ENCODE results near the gene ATP8A2. TPM values are rescaled to one million over a fixed set of nuclear protein-coding genes. Genes with fewer than 3 reads are reported as not detected.

ATP8A2 gene
- polyA plus RNA-seq, 12 donors = 1.3 to 3.3 (median 2.4) TPM; not detected in 1

DNA sequence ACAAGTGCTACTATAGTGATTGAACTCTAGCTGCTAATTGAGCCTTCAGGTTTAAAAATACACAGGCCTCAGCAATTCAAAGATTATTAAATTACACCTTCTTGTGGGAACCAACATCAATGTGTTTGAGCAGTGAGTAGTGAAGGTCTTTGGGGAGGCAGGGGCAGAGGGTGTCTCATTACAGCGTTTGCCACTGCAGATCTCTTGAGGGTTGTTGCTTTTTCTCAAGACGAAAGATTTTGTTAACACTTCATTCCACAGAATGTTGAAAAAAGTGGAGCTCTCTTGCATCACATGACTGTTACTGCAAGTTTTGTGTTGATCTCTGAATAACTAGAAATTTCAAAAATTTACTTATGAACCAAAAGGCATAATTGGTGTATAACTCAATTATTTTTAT is 253.6 kb downstream of the ATP8A2 start:
- no peak for DNase-seq

DNA sequence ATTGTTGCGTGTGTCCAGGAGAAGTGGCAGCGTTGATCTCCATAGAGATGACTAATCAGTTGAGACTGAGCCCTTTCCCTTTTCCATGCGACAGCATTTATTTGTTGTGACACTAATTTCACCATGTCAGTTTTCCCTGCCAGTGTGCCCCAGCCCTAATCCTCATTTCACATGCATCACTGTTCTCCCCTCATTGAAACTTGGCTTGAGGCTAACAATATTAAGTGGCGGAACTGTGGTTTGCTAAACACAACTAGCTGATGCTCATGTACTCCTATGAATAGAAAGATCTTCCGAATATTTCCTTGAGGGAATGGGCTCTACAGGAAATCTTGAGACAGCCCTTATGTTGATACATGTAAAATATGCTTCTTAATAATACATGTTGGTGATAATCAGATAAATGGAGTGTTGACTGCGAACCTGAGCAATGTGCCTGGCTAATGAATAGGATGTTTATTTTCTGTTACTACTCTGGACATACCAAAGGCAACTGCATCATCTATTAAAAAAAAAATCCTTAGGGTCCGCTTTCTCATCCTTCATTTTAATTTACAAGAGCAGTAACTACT is 258.6 kb downstream of the ATP8A2 start:
- no peak for DNase-seq

- DNase-seq = no peak
Observed at GRCh38 chr13:25632166-25632888, 260.6 kb downstream of the ATP8A2 start.

- DNase-seq = no peak
Observed at GRCh38 chr13:25633093-25633492, 261.3 kb downstream of the ATP8A2 start.

DNA sequence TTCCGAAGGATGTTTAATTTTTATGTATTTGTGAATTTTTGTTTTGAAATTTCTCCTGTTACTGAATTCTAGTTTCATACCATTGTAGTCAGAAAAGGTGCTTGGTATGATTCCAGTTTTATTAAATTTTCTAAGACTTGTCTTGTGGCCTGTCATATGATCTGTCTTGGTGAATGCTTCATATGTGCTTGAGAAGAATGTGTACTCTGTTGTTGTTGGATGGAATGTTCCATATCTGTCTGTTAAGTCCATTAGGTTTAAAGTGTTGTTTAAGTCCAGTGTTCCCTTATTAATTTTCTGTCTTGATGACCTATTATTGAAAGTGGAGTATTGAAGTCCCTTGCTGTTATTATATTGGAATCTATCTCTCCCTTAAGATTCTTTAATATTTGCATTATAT is 273.9 kb downstream of the ATP8A2 start:
- no peak for DNase-seq

GRCh38 chr13:25649001-25649633 is 277.3 kb downstream of the ATP8A2 start:
- DNase-seq = no peak

DNA sequence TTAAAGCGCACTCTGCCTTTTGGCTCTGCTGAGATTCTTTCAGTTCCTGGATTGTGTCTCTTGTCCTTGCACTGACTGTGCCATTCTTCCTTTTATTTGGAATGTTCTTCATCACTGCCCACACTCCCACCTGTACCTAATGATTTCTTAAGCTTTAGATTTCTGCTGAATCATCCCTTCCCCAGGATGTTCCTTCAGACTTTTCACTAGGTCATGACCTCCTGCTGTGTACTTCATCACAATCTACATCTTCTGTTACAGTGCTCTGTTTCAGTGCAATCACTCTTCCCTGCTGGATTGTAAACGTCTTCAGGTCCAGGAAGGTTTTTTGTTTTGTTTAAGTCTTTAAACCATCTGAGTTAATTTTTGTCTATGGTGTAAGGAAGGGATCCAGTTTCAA is 281.0 kb downstream of the ATP8A2 start:
- DNase-seq = no peak

GRCh38 chr13:25654322-25654721 is 282.5 kb downstream of the ATP8A2 start:
- DNase-seq = no peak

GRCh38 chr13:25657157-25657556 is 285.4 kb downstream of the ATP8A2 start:
- no peak for DNase-seq

DNA sequence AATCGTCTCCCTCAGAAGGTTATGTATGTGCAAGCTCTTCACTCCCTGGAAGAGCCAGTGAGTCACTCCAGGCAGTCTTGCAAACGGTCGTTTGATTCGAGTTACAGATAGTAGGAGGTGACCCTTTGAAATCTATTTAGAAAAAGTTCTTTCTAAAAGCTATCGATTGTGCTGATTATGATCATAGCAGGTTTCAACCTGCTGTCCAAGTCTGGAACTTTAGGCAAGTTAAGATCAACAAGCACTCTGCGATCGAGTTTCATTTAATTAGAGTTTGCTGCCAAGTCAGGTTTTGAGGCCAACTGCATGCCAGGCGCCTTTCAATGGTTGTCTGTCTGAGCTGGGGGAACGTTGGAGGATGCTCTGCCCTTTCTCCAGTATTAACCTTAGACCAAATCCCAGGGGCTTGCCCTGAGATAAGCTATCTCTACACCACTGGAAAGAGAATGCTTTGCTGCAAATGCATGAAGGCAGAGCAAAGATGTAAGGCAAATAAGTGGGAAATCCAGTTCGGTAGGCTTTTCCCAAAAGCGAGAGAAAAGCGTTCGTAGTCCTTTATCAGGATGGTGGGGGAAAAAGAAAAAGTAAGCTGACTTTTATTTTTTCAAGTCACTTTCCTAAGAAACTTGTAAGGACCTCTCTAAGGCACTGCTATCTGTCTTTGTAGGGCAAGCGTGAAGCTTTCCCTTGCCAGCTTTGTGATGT is 287.5 kb downstream of the ATP8A2 start:
- DNase-seq = no peak

DNA sequence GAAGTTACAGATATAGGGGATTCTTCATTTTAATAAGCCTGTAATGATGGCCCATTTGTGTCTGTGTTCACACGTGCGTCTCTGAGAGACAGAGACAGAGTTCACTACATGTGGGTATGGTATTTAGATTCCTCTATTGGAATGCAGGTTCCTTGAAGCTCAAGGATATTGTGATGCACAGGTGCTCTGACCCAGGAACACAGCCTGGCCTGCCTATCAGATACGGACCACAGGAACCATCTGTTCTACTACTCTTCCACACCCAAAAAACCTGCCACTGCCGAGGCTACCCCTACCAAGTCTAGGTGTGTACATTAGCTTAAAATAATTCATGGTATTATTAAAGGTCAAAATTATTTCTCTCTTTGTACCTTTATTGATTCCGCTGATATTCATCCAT is 289.2 kb downstream of the ATP8A2 start:
- no peak for DNase-seq

DNA sequence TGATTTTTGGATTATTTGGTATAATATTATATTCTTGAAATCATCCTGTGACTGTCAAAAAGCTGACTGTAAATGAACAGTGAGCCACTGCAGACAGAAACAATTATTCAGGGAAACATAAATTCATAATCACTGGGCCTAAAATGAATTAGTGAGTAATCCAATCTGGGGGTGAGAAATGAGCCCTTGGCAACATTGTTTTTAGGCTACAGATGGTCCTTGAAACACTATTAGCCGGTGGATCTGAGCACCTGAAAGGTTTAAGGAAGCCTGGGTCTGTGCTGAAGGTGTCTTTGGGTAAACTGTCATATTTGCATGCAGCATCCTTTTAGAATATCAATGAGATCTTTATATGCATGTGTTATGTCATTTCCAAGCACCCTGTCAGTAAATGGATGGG is 290.7 kb downstream of the ATP8A2 start:
- DNase-seq = no peak

DNA sequence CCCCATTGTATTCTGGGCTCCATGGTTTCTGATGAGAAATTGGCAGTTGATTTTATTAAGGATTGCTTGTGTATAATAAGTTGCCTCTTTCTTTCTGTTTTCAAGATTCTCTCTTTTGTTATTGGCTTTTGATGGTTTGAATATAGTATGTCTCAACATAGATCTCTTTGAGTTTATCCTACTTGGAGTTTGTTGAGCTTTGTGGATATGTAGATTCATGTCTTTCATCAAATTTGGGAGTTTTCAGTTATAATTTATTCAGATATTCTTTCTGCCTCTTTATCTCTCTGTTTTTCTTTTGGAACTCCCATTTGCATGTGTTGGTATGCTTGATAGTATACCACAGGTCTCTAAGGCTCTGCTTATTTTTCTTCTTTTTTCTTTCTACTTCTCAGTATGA is 296.6 kb downstream of the ATP8A2 start:
- DNase-seq = no peak

- no peak for DNase-seq
Observed at GRCh38 chr13:25673711-25674110, 301.9 kb downstream of the ATP8A2 start.

DNA sequence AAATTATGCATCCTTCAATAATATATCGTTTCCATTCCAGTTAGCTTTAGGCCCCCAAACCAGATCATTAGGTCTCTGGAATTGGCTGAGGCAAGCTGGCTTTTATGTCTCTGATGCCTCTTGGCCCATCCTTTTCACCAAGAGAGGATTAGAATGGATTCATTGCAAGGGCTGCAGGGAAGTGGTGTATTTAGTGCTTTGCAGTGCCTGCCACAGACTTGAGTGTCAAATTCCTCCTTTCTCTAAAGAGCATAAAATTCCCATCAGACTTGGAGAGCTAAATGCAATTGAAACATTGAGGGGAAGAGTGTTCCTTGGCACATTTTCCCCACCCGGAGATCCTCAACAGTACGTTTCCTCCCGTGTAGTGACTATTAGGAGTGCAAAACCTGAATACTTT is 302.6 kb downstream of the ATP8A2 start:
- no peak for DNase-seq

GRCh38 chr13:25675060-25675459 is 303.3 kb downstream of the ATP8A2 start:
- DNase-seq = no peak

GRCh38 chr13:25677956-25678355 is 306.2 kb downstream of the ATP8A2 start:
- no peak for DNase-seq

DNA sequence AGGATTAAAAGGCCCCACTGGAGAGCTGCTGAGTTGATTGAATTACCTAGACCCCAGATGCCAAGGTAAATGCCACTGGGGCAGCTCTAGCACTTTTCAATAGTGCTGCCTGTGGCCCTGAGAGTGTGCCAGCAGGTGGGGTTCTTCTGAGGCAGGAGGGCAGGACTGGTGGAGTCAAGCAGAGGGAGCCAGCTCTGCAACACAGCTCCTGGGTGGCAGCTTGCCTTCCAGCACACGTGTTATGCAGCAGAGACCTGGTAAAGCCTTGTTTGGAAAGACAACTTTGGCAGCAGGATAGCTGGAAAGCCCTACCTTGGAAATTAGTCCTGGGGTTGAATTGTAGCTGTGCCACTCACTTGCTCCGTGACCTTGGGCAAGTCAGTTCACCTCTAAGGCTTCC is 306.6 kb downstream of the ATP8A2 start:
- no peak for DNase-seq

DNA sequence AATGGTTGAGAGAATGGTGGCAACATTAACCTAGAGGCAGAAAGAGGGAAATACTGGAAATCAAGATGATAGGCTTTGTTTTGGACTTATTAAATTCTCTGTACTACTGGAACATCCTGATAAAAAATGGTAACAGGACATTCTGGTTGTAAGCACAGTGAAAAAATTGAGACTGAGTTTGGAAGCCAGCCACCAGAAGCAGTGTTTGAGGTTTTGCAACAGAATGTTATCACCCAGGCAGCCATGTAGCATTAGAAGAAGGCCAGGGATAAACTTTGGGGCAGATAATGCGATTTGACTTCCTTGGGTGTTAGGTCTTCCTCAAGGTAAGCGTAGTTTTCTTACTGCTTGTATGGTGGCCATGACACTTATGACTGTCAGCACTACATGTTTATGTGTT is 307.4 kb downstream of the ATP8A2 start:
- no peak for DNase-seq

- DNase-seq = no peak
Observed at GRCh38 chr13:25679936-25680335, 308.2 kb downstream of the ATP8A2 start.

GRCh38 chr13:25682276-25682675 is 310.5 kb downstream of the ATP8A2 start:
- DNase-seq = no peak

DNA sequence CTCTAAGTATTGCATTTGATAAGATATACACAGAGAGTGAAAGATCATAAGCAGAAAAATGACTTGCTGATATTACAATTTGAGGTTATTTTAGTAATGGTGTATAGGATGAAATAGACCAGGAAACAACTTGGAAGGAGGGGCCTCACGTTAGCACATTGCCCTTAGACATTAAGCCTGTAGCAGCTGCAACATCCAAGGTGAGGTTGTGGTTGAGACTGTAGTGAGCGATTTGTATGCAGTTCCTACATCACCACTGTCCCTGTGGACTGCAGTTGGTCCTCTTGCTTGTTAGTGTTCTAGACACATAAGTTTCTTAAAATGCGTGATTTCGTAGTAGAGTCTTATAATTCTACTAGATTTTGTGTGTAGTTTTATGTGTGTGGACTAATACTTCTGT is 311.3 kb downstream of the ATP8A2 start:
- DNase-seq = no peak
